Chondrocyte (in vitro differentiated cells): ENCODE results near the gene ZAR1L. TPM values are rescaled to one million over a fixed set of nuclear protein-coding genes. Genes with fewer than 3 reads are reported as not detected.

Experiments
- DNase-seq: peaks from one replicate; pipeline ENCODE4 v3.0.0; 2021; ENCODE audit warnings: mixed read lengths, low spot score
- H3K27ac Mint-ChIP-seq: one replicate; pipeline ENCODE4 v1.8.0; 2021; ENCODE audit warnings: mild to moderate bottlenecking, moderate library complexity, mixed read lengths; ENCODE audit not compliant: unreplicated experiment
- H3K27me3 Mint-ChIP-seq: 2 replicates; pipeline ENCODE4 v1.8.0; 2021; ENCODE audit warnings: low read depth, mixed read lengths
- H3K36me3 Mint-ChIP-seq: 2 replicates; pipeline ENCODE4 v1.8.0; 2021; ENCODE audit warnings: low read depth, mixed read lengths
- H3K4me1 Mint-ChIP-seq: 2 replicates; pipeline ENCODE4 v1.8.0; 2021; ENCODE audit warnings: low read depth, mild to moderate bottlenecking, mixed read lengths
- H3K4me3 Mint-ChIP-seq: one replicate; pipeline ENCODE4 v1.8.0; 2021; ENCODE audit warnings: mild to moderate bottlenecking, moderate library complexity, mixed read lengths; ENCODE audit not compliant: unreplicated experiment
- H3K9me3 Mint-ChIP-seq: 2 replicates; pipeline ENCODE4 v1.8.0; 2021; ENCODE audit warnings: low read depth, mixed read lengths
- CTCF ChIP-seq: fragments of 200-600 bp; sonication (generic); IDR thresholded peaks from 2 replicates; pipeline ENCODE4 v1.5.0; 2021; ENCODE audit warnings: antibody characterized with exemption, mild to moderate bottlenecking, moderate library complexity
- total RNA-seq: library from RNA; stranded (reverse); gene quantifications from 3 replicates; pipeline ENCODE4 v1.2.1, GENCODE V29; 2021

The ZAR1L gene
- total RNA-seq, 1 donor from 2014 or later: not detected

GRCh38 chr13:32310134-32310706 lies 4.9 kb downstream of the ZAR1L start:
- Mint-ChIP-seq H3K27ac (no peak overlapping the region), H3K4me3 (no peak overlapping the region), H3K4me1 (peaks cover 18% of the 10 kb centered on the region), H3K36me3 (no peaks in the 10 kb centered on the region), H3K27me3 (no peaks in the 10 kb centered on the region), H3K9me3 (peaks cover 4% of the 10 kb centered on the region)
- DNase-seq: no peak
- peak; percentile 89 for TF ChIP-seq CTCF

DNA sequence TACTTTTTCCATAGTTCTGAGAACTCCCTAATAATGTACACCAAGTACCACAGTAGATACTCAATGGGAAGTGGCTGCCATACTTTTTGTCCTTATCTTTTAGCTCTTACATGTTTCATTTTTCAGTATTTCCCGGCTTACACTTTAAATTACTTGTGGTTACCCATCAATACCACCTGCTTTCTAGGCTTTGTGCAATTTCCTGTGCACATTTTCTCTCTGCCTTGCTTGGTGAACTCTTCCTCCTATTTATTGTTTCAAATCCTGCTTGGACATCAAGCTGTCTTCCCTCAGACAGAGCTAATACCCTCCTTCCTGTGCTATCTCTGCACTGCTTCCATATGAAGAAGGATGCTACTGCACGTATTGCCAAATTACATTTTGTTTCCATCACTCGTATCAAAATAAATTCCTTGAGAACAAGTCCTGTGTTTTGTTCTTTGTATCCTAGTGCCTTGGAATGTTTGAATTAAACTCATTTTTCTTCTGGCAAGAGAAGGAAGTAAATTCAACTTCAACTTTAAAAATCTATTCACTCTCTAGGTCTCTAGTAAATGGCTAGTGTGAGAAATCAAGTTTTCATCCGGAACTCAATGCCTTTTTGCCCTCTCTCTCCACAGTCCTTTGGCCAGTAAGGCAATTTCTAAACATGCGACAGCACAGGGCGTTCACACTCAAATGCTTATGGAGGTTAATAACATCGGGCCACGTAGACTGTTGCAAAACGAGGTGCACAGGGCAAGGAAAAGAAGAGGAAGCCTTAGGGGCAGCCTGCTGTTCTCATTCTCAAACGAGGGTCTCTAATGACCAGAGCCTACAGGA lies 5.6 kb downstream of the ZAR1L start:
- Mint-ChIP-seq H3K4me3 (no peak overlapping the region), H3K27me3 (no peaks in the 10 kb centered on the region), H3K27ac (no peak overlapping the region), H3K4me1 (peaks cover 11% of the 10 kb centered on the region), H3K9me3 (peaks cover 4% of the 10 kb centered on the region), H3K36me3 (no peaks in the 10 kb centered on the region)
- no peak for DNase-seq
- no peak for TF ChIP-seq CTCF

DNA sequence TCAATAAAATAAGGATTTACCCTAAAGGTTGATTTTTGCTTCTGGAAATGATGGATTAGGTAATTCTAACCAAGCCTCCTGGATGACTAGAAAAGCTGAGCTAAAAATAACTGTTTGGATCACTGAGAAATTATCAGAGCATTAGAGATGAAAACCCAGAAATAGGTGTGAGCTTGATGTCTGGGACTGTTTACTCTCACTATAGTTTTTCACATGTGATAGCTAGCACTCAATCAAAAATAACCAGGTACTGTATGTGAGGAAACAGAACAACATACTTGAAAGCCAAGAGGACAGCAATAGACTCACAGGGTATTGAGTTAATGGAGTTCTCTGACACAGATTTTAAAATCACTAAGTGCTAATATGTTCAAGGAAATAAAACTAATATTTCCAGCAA lies 9.5 kb downstream of the ZAR1L start:
- TF ChIP-seq CTCF: no peak
- no peak for DNase-seq
- no peaks in the 10 kb centered on the region for H3K27me3 Mint-ChIP-seq
- H3K4me3 Mint-ChIP-seq: no peak overlapping the region
- H3K9me3 Mint-ChIP-seq: peaks cover 4% of the 10 kb centered on the region
- peaks cover 11% of the 10 kb centered on the region for H3K4me1 Mint-ChIP-seq
- no peaks in the 10 kb centered on the region for H3K36me3 Mint-ChIP-seq
- H3K27ac Mint-ChIP-seq: no peak overlapping the region

GRCh38 chr13:32302461-32302860 lies 12.7 kb downstream of the ZAR1L start:
- Mint-ChIP-seq H3K9me3 (peaks cover 4% of the 10 kb centered on the region), H3K4me3 (no peak overlapping the region), H3K27ac (no peak overlapping the region), H3K36me3 (no peaks in the 10 kb centered on the region), H3K4me1 (no peaks in the 10 kb centered on the region), H3K27me3 (no peaks in the 10 kb centered on the region)
- DNase-seq: no peak
- TF ChIP-seq CTCF: no peak

- Mint-ChIP-seq H3K4me1 (no peaks in the 10 kb centered on the region), H3K36me3 (peaks cover 3% of the 10 kb centered on the region), H3K9me3 (peaks cover under 1% of the 10 kb centered on the region), H3K27ac (no peak overlapping the region), H3K4me3 (no peak overlapping the region), H3K27me3 (no peaks in the 10 kb centered on the region)
- TF ChIP-seq CTCF: no peak
- DNase-seq: no peak
These were observed 14.2 kb downstream of the ZAR1L start for GRCh38 chr13:32300920-32301319.
